Measurements from ENCODE around the gene PRXL2B. TPM values are rescaled to one million over a fixed set of nuclear protein-coding genes. Genes with fewer than 3 reads are reported as not detected.

The PRXL2B gene
- total and polyA plus RNA-seq, 10 of the 15 experiments (the other 5 are each of a cell fraction or from before 2014, with no cell fraction given) = 0.44 to 5.6 (median 4.0) TPM

DNA sequence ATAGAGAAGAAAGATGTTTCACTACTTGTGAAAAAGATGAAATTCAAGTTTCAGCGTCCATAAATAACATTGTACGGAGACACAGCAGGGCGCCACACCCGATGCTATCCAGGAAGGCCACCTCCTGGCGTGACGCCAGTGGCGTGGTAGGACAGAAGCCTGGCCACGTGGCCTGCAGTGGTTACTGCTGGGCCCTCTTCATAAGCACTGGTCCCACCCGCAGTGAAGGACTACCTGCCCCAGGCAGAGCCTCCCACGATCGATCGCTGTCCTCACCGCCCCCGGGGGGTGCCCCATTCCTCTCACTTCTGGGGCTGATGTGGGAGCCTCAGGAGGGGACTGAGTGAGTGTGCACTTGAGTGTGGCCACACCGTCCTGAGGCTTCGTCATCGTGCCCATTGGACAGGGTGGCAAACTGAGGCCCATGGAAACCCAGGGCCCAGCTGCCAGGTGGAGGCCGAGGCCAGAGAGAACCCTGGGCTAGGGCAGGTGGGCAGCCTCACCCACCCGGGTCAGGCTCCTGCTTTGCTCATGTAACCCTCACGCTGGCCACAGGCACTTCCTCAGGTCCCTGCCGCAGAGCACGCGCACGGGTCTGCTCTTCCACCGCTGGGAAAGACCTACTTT is 44.8 kb upstream of the PRXL2B start:
- POLR2A ChIA-PET = interaction anchor here (1.3 kb wide), 1 partner anchor 16 kb away, joined by 5 read pairs; the partner anchor contains the start of gene PANK4
- H3K27me3 ChIP-seq (replicated peaks in 1 of 2; ENCODE audit: control insufficient read depth in 2 of 2, insufficient read depth in 2 of 2, low read length in 1 of 2) = no peaks in the 10 kb centered on the region; a peak in 1 of 4 replicates
- ATAC-seq = no peak

More for the DNA sequence above, 44.8 kb upstream of the PRXL2B start:
- FAIRE-seq (no peak), DNase-seq (ENCODE audit: low read depth, low spot score) (no peak)
- H3K9ac ChIP-seq (ENCODE audit: control insufficient read depth, insufficient read depth, low read length) = no peak overlapping the region
- peaks cover 7% of the 10 kb centered on the region; the same call in 1 of the 2 replicates for H3K4me1 ChIP-seq (ENCODE audit: control insufficient read depth, insufficient read depth, low read length)
- no peak overlapping the region for H3K27ac ChIP-seq (ENCODE audit: control insufficient read depth, insufficient read depth)
- intact Hi-C loops (cut with micrococcal nuclease; ENCODE audit: unreplicated experiment) (loop anchor here (10.0 kb wide), 1 partner anchor 237 kb away; no protein-coding TSS in a partner anchor), in situ Hi-C loops (cut with MboI) (no loop called here)
- ChIA-PET RAD21 (ENCODE audit: unreplicated experiment) (no interaction called here), SMC1A (ENCODE audit: uncharacterized antibody, unreplicated experiment) (no interaction called here), CTCF (interaction anchor here (0.6 to 0.7 kb wide), 2 partner anchors 18 to 46 kb away, joined by 3 read pairs; no protein-coding TSS in a partner anchor)
- no peak overlapping the region for H3K4me3 ChIP-seq
- WGBS (ENCODE audit: insufficient coverage, insufficient replicate concordance, low lambda C conversion rate, missing lambda C conversion rate) = 59% methylated on average over 25 of the region's 25 CpGs
- no peak overlapping the region for H2AFZ ChIP-seq (ENCODE audit: control insufficient read depth, low read depth, low read length)
- BruUV-seq (replicated peaks) = no TSS peak
- no peaks in the 10 kb centered on the region for H4K20me1 ChIP-seq (ENCODE audit: control insufficient read depth, insufficient read depth)
- H3K36me3 ChIP-seq (ENCODE audit: control insufficient read depth in 2 of 2, insufficient read depth in 2 of 2, low read length in 1 of 2) = no peaks in the 10 kb centered on the region
- TF ChIP-seq CEBPB (IDR thresholded peaks at IDR 0.05; ENCODE audit: borderline replicate concordance in 1 of 2, low read depth in 2 of 2, low read length in 2 of 2) (no peak), BMI1 (IDR thresholded peaks at IDR 0.05; ENCODE audit: borderline replicate concordance) (no peak), BCL11A (IDR thresholded peaks at IDR 0.05; ENCODE audit: low read depth, low read length) (no peak), BACH1 (IDR thresholded peaks at IDR 0.05; ENCODE audit: borderline replicate concordance) (no peak), RAD51 (IDR thresholded peaks at IDR 0.05) (no peak), CBX5 (IDR thresholded peaks at IDR 0.05; ENCODE audit: low read depth) (no peak), SREBF2 (IDR thresholded peaks at IDR 0.05; ENCODE audit: low read length) (no peak), GABPA (IDR thresholded peaks at IDR 0.05; ENCODE audit: low read depth) (no peak), ETV6 (conservative IDR thresholded peaks at IDR 0.05 in 1 of 2, IDR thresholded peaks at IDR 0.05 in 1 of 2; ENCODE audit: borderline replicate concordance in 1 of 2, low read depth in 1 of 2) (no peak), GATAD2B (conservative IDR thresholded peaks at IDR 0.05; ENCODE audit: low read depth) (no peak), SPI1 (IDR thresholded peaks at IDR 0.05; ENCODE audit: borderline replicate concordance, insufficient read depth, low read depth, low read length) (no peak)
- TF ChIP-seq, protein P1, sequence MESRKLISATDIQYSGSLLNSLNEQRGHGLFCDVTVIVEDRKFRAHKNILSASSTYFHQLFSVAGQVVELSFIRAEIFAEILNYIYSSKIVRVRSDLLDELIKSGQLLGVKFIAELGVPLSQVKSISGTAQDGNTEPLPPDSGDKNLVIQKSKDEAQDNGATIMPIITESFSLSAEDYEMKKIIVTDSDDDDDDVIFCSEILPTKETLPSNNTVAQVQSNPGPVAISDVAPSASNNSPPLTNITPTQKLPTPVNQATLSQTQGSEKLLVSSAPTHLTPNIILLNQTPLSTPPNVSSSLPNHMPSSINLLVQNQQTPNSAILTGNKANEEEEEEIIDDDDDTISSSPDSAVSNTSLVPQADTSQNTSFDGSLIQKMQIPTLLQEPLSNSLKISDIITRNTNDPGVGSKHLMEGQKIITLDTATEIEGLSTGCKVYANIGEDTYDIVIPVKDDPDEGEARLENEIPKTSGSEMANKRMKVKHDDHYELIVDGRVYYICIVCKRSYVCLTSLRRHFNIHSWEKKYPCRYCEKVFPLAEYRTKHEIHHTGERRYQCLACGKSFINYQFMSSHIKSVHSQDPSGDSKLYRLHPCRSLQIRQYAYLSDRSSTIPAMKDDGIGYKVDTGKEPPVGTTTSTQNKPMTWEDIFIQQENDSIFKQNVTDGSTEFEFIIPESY (IDR thresholded peaks at IDR 0.05) = no peak
- TF ChIP-seq, protein P2, sequence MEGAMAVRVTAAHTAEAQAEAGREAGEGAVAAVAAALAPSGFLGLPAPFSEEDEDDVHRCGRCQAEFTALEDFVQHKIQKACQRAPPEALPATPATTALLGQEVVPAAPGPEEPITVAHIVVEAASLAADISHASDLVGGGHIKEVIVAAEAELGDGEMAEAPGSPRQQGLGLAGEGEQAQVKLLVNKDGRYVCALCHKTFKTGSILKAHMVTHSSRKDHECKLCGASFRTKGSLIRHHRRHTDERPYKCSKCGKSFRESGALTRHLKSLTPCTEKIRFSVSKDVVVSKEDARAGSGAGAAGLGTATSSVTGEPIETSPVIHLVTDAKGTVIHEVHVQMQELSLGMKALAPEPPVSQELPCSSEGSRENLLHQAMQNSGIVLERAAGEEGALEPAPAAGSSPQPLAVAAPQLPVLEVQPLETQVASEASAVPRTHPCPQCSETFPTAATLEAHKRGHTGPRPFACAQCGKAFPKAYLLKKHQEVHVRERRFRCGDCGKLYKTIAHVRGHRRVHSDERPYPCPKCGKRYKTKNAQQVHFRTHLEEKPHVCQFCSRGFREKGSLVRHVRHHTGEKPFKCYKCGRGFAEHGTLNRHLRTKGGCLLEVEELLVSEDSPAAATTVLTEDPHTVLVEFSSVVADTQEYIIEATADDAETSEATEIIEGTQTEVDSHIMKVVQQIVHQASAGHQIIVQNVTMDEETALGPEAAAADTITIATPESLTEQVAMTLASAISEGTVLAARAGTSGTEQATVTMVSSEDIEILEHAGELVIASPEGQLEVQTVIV (IDR thresholded peaks at IDR 0.05; ENCODE audit: borderline replicate concordance, partially characterized antibody) = no peak
- H3K79me2 ChIP-seq (ENCODE audit: control insufficient read depth, insufficient read depth, low read length) = no peaks in the 10 kb centered on the region
- no peak overlapping the region for H3K4me2 ChIP-seq (ENCODE audit: control insufficient read depth, insufficient read depth)
- no peaks in the 10 kb centered on the region for H3K9me3 ChIP-seq (replicated peaks; ENCODE audit: control insufficient read depth, insufficient read depth, low read length)

Measured in GM12878 (cell line).